Stimulated activated CD4-positive, alpha-beta T cell treated with anti-CD3 and anti-CD28 coated beads, Interleukin-4, amount 100 ng/mL, for 24 hours (primary cell): ENCODE data around the gene NXPH2.
"Not testable (repeated sequence)": the region's sequence is repeated elsewhere in the genome, so short reads cannot be mapped to it uniquely, and the experiment has no call there.

Source experiments
- DNase-seq: peaks from one replicate; pipeline ENCODE4 v3.0.0-alpha.2; 2020

Gene NXPH2

DNA sequence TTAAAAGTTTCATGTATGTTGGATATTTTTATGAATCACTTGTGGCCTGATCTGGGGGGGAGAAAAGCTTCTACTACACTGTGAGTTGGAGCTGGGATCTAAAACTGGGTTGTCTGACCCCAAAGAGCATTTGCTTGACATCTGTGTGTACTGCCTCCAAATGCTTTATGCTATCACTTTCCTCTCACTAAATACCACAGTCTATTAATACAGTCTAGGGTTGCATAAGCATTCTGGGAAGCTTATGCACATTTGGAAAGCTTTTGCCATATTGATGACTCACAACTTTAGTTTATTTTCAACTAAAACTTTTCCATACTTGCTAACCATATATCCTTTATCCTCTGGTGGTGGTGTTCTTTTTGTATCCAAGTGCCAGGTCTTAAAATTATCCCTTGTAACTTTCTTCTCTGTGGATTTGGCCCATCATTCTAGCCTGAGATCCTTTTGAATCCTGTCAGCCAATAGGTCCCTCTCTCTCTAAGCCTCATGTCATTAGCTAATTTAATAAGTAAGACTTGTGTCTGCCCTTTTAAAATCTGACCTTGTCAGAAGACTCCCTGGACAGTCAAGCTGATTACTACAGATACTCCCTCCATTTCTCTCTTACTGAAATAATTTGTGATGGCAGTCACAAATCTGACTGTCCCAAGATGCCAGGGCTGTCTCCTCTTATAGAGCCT is 72.7 kb downstream of the NXPH2 start:
- no peak for DNase-seq

DNA sequence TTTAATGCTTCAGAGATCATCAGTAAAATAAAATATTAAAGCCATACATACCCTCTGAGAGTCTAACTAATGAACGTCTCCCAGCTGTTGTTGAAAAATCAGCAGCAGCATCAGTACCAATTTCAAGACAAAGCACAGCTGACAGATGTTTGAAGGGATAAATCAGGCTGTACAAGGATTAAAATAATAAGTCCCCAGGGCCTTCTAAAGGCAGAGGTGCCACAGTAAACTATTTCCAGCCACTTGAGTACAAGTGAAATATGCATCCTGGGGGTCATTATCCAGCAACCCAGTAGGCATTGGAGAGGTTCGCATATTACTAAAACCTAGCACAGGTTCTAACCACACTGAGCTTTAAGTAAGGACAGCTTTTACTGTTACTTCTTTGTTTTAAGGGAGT is 76.9 kb downstream of the NXPH2 start:
- DNase-seq: no peak

DNA sequence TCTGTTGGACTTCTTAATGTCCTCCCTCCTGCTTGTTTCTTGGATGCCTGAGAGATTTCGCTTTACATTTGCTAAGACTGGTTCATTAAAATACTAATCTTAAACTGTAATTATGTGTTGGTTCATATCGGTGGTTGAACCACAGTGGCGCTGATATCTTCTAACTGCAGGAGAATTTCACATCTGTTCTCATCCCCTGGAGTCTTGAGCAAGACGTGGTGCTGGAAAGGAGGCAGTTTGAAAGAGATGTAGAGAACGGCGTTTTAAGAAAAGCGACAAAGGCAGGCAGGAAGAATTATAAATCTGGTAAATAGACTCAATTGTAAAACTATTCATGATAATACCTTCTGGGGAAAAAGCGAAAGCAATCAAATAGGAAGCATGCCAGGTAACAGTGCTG is 79.5 kb downstream of the NXPH2 start:
- DNase-seq: no peak

DNA sequence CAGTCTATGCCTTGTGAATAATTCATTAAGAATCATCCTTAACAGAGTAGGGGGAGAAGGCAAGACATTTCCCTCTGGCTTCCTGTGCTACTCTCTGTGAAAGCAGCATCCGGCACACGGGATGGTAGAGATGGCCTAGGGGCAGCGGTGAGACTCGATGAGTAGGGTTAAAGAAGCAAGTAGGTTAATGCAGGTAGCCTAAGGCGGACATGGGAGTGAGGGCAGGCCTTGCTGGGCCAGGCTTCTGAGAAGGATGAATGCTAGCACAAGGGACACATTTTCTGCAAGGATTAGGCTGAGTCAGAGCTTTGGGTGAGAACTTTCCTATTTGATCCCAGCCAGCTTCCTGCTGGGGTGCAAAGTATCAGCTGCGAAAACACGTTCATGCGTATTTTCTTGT is 80.8 kb downstream of the NXPH2 start:
- no peak for DNase-seq

DNA sequence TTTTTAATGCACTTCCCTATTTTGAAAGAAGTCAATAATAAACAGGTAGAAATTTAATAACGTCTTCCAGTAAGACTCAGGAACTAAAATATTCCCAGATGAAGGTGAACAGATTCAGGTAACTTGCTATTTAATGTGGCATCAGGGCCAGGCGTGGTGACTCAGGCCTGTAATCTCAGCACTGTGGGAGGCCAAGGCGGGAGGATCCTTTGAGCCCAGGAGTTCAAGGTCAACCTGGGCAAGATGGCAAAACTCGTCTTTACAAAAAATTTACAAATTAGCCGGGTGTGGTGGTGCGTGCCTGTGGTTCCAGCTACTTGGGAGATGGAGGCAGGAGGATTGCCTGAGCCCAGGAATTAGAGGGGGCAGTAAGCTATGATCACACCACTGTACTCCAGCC is 81.8 kb downstream of the NXPH2 start:
- no peak for DNase-seq

DNA sequence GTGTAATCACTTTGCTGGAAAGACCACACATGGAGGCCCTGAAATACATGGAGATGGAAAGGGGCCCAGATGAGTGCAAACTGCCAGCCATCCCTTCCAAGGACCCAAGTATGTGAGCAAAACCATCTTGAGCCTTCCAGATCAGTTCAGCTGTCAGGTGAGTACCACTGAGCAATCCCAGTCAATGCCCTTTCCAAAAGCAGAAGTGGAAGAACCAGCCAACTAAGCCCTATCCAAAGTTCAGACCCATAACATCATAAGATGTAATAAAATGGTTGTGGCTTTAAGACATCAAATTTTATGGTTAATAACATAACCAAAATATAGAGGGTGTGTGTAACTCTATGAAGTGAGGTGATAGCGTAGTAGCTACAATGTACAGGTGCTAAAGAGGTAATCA is 88.5 kb downstream of the NXPH2 start:
- DNase-seq: no peak

DNA sequence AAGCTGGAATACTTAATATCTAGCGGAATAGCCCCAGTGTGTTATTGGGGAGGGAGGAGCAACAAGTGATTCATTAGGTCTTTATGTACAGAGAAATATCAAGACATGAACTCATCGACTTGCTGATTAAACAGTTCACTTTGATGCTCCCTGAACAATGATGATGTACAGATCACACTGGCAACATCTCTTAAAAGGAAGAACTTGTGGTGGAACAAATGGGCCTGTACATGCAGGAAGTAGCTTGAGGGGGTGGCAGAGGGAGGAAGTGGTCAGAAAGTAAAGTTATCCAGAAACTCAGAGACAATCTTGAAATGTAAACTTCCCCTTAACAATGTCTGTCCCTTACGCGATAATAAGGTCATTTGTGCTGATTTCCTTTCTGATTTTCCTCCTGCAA is 90.5 kb downstream of the NXPH2 start:
- DNase-seq: no peak

DNA sequence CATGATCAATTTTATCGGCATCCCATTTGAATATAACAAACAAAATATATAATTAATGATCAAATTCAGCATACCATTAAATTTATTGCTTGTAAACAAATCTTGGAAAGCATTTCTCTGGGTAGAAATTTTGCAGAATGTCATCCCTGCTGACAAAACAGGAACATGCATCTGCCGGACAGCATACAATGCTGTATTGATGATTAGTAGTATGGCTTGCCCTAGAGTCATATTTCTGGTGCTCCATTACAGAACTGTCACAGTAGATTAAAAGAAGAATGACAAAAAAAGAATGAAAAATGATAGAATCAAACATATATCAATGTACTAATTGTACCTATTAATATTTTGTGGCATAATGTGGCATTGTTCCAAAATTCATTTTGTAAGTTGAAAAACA is 98.0 kb downstream of the NXPH2 start:
- DNase-seq: no peak

DNA sequence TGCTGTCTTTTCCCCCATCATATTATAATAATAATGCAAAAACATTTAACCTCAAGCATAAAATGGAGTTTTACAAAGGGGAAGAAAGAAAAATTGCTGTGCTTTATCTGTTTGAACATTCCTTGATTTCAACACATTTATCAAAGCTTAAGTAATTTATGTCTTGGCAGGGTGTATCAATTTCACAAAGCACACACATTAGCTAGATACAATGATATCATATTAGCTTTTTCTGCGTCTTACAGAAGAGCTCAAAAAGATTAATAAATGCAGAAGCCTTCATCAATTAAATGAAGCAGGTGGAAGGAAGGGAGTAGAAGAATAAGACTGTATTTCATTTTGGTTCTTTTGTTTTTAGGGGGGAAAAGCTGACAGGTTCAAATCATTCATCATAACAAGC is 103.0 kb downstream of the NXPH2 start:
- no peak for DNase-seq

DNA sequence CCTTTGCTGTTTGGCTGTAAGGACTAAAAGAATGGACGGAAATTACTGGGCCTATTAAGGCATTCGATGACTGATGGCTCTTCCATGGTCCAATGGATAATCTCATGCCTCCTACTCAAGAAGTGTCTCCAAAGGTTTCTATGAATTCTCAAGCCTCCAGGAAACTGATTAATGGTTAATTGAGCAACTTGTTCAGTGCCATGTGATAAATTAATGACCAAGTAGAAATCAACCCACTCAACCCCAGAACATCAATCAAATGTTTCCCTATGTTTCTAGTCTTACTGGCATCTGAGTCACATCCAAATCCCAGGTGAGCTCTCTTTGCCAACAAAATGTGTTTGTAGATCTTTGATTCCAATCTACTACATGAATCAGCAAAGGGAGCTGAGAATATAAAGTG is 103.6 kb downstream of the NXPH2 start:
- no peak for DNase-seq

DNA sequence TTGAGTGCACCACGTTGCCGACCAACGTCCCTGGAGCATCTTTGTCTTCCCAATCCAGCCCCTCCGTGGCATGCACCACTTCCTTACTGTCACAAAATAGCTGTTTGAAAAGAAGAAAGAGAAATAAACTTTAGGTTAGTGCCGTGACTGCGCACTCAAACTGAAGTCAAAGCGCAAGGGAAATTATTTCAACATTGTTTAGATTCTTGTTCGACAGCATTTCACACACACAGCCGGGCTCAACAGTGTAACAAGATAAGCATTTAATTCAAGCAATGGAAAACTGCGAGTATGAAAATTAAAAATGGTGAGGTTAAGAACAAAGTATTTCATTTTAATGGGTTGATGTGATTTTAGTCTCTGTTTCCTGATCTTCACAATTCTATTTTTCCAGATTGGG is 108.6 kb downstream of the NXPH2 start:
- no peak for DNase-seq

DNA sequence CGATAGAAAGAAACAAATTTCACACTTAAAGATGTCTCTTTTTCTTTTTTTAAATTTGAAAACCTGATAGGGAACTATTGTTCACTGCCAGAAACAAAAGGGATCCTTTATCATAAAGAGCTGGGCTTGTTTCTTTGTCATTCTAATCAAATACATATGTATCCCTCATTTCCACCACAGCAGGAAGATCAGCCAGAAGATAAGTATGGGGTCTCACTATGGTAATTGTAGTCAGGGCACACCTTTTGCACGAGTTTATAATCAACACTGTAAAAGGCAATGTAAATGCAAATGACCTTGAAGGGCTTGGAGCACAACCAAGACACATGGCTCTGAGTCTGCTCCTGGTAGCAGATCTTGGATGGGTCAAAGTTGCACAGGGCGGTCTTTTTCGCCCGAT is 109.5 kb downstream of the NXPH2 start:
- DNase-seq: no peak

DNA sequence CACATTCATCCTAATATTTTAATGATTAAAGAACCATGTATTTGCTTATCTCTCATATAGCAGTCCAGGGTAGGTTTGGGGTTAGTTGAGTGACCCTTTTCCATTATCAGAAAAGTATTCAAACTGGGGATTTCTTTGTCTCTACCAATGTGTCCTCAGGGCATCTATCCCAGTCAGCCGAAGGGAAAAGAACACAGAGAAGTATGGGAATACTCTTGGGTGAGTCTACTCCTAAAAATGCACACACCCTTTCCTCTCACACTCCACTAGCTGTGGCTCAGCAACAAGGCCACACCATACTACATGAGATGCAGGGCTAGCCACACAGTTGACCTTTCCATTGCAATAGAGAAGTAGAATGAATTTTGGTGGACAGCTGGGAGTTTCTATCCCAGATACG is 114.3 kb downstream of the NXPH2 start:
- DNase-seq: no peak

DNA sequence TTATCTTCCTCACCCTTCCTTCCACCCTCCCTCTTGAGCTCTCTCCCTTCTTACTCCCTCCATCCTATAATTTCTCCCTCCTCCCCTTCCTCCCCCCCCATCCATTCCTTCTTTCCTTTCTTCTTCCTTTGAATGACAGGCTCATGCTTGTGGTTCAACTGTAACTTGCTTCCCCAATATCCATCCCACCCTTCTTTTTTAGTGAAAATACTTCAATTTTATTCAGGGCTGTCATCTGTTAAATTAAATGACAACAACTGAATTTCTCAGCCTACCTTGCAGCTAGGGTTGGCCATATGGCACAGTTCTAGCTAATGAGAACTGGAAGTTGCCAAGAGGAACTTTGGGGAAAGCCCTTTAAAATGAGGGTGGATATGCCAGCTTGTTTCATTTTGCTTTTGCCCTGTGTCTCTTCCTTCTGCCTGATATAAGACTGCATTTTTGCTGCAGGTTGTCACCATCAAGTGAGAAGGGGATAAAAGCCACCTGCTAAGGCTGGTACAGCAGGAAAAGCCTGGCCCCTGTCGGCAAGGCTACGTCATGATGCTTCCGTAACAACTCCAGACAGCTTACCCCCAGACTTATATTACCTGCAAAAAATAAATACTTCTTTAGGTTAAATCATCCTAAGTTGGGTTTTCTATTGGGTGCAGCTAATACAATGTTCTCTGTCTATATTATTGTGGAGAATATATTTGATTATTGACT is 121.8 kb downstream of the NXPH2 start:
- DNase-seq: no peak

DNA sequence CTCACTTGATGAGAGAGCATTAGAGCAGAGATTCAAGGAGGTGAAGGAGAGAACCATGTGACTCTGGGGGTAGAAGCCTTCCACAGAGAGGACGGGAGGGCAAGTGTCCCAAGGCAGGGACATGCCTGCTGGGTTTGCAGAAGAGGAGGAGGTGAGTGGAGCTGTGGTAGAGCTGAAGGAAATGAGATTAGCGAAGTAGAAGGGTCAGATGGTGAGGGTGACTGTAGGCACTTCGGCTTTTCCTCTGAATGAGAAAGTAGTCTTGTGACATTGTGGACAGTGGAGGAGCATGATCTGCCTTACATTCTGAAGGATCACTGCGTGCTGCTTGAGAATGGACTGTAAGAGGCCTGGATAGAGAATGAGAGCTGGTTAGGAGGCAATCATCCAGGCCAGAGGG is 126.0 kb downstream of the NXPH2 start:
- DNase-seq: no peak

DNA sequence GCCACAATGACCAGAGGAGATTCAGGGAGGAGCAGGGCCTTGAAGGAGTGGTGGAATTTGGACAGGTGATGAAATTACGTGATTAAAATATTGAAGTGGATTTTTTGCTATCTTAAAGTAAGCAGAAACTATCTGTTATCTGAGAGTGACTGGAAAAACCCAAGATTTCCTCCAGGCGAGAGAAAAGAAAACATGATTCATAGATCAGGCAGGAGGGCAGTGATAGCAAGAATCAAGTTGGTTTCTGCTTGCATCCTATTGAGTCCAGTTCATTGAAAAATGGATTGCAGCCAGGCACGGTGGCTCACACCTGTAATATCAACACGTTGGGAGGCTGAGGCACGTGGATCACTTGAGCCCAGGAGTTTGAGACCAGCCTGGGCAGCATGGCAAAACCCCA is 127.8 kb downstream of the NXPH2 start:
- DNase-seq: no peak

DNA sequence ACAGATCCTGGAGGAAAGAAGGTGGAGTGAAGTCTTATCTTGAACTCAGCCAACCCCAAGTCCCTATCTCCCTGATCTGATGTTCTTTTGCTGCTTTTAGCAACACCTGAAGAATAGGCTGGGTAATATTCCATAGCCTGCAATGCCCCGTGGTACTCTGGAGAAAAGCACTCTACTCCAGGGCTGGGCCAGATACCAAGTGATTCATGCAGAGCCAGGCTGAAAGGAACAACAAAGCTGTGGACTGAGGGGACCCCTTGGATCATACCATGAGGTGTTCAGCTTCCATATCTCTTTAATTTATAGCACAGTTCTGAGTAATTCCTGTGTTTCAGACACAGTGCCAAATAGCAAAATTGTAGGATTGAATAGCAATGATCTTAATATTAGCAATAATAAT is 130.6 kb downstream of the NXPH2 start:
- no peak for DNase-seq

DNA sequence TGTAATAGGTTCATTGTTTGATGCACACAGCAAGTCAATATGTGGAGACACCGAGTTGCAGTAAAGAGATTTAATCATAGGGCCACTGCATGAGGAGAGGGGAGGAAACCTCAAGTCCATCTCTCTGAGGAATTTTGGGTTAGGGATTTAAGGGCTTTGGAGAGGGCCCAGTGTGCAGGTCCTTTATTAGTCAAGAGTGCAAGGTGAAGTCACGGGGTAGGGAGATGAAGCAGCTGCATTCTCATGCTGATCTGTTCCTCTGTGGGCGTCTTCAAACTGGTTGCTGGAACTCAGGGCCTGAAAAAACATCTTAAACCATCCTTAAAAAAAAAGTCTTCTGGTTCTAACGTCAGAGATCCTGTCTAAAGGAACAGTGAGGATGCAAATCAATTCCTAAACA is 131.6 kb downstream of the NXPH2 start:
- DNase-seq: no peak

DNA sequence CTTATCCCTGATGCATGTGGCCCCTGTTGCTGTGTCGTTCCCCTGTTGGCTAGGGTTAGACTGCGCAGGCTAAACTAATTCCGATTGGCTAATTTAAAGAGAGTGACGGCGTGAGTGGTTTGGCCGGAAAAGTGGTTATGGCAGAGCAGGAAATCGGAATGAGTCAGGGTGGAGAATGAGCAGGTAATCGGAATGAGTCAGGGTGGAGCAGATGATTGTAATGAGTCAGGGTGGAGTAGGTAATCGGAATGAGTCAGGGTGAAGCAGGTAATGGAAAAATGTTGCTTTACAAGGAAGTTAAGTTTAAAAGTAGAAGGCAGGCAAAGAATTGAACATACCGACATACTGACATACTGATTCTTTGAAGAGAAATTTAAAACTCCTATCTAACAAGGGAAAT is 135.4 kb downstream of the NXPH2 start:
- DNase-seq: not testable (repeated sequence)

DNA sequence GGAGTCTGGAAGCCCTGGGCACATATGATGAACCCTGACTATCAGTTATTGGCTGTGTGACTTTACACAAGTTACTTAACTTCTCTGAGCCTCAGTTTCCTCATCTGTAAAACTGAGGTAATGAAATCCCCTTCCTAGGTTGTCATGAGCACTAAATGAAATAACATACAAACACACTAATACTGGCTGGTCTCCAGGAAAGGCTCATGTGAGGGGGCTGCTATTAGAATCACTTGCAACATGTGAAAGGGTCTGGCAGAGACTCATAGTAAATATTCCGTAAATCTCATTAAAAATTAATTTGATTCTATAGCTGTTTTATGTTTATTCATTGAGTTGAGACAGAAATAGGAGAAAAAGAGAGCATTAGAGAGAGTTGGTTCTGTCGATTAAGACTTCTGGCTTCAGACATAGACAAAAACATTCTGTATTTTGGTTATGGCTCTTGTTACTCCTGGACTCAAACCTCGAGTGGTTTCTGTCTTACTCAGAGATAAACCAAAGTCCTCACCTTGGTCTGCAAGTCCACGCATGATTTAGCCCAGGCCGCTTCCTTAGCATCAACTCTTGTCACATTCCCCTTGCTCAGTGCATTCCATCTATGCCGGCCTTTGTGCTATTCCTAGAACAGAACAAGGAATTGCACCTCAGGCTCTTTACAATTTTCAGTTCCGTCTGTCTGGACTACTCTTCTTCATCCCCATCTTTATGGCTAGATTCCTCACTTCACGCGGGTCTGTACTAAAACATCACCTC is 139.1 kb downstream of the NXPH2 start:
- no peak for DNase-seq

DNA sequence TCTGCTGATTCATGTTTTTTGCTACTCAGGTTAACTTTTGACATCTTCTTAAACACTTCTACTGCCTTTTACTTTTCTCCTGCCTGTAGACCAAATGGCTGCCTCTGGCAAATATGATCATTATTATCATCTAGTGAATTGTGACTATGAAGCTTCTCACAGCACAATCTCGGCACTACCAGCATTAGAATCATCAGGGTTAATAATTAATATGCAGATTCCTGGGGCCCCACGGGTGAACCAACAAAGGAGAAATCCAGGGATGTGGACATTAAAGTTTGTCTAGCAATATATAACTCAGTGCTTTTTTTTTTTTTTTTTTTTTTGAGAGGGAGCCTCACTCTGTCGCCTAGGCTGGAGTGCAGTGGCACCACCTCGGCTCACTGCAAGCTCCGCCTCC is 142.5 kb downstream of the NXPH2 start:
- no peak for DNase-seq

DNA sequence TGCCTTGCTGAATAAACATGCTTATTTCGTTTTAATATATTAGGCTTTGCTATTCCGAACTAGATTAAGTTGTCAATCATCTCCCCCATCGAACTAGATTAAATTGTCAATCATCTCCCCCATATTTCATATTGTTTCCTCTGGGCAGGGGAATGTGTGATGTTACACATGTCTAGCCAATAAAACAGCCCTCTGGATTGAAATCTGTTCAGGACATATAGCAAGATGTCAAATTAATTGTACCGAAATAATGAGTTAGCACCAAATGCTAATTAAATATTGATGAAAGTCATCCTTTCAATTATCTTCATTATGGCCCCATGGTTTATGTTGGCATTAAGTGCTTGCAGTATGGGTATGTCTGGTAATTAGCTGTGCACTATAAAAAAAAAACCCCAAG is 143.1 kb downstream of the NXPH2 start:
- no peak for DNase-seq

DNA sequence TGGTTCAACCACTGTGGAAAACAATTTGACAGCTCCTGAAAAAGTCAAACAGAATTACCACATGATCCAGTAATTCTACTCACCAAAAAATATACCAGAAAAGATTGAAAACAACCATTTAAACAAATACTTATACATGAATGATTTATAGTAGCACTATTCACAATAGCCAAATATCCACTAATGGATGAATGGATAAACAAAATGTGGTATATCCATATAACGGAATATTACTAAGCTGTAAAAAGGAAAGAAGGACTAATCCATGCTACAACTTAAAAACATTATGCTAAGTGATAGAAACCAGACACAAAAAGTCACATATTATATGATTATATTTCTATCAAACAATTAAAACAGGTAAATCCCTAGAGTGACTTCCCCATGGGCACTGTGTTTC is 147.1 kb downstream of the NXPH2 start:
- no peak for DNase-seq

DNA sequence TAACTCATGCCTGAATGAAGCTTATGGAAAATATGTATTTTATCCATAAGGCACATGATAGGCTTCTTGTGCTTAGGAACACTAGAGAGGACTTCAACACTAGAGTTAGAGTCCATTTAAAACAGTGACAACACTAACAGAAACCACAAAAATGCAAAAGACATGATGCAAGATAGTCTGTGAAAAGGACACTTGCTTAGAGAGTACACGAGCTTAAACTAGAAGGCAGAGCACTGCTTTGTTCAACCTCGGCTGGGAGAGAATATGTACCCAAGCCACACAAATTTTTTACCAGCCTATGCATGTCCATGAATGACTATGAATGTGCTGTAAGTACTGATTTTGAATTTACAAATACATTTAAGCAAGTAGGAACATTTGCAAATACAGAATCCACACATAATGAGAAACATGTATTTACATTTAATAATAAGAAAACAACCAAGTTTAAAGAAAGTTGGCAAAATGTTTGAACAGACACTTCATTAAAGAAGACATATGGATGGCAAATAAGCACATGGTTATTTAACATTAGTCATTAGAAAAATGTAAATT is 148.0 kb downstream of the NXPH2 start:
- no peak for DNase-seq
